GM23338 (cell line): ENCODE results near the gene B4GALT7.

Experiments used
- CREB1 ChIP-seq: fragments of 250-450 bp; sonication (Bioruptor Pico); IDR thresholded peaks from 2 replicates; pipeline ENCODE4 v1.5.0; 2020; ENCODE audit warnings: low read depth, mild to moderate bottlenecking, moderate library complexity
- CTCF ChIP-seq, 2 experiments: fragments of 200-600 bp in 1 of 2; sonication (generic) in 1 of 2; conservative IDR thresholded peaks; 2 replicates each; pipeline versions ENCODE4 v1.5.1 to v1.6.1; 2016 to 2017; ENCODE audit warnings: antibody characterized with exemption in 2 of 2, low read depth in 2 of 2, mild to moderate bottlenecking in 2 of 2, moderate library complexity in 1 of 2
- EZH2 ChIP-seq: fragments of 200-600 bp; sonication (generic); IDR thresholded peaks from one replicate; pipeline ENCODE4 v1.8.0; 2017; ENCODE audit warnings: antibody characterized with exemption, mild to moderate bottlenecking, low read depth; ENCODE audit not compliant: unreplicated experiment
- EZH2phosphoT487 ChIP-seq: fragments of 200-600 bp; sonication (generic); IDR thresholded peaks from one replicate; pipeline ENCODE4 v1.8.1; 2018; ENCODE audit warnings: antibody characterized with exemption; ENCODE audit not compliant: unreplicated experiment
- JUNB ChIP-seq: IDR thresholded peaks from one replicate; pipeline ENCODE4 v1.6.1; 2016; ENCODE audit warnings: antibody characterized with exemption; ENCODE audit not compliant: unreplicated experiment
- POLR2AphosphoS5 ChIP-seq: IDR thresholded peaks from 2 replicates; pipeline ENCODE4 v1.6.1; 2016; ENCODE audit warnings: antibody characterized with exemption, low read depth
- REST ChIP-seq: IDR thresholded peaks from one replicate; pipeline ENCODE4 v1.6.1; 2018; ENCODE audit warnings: antibody characterized with exemption; ENCODE audit not compliant: unreplicated experiment
- ZNF331 ChIP-seq: fragments of 250-450 bp; sonication (Bioruptor Pico); IDR thresholded peaks from 2 replicates; pipeline ENCODE4 v1.5.0; 2020; ENCODE audit warnings: low read depth, mild to moderate bottlenecking, moderate library complexity
- ZNF462 ChIP-seq: fragments of 250-450 bp; sonication (Bioruptor Pico); IDR thresholded peaks from 2 replicates; pipeline ENCODE4 v1.5.0; 2020; ENCODE audit warnings: mild to moderate bottlenecking, moderate library complexity

GRCh38 chr5:177603631-177604030 lies 3.7 kb downstream of the B4GALT7 start:
- TF ChIP-seq POLR2AphosphoS5 (no peak), CTCF (conservative IDR thresholded peaks at IDR 0.05; ENCODE audit: low read depth in 2 of 2) (no peak), ZNF462 (CRISPR knock-in tag) (no peak), EZH2phosphoT487 (no peak), REST (no peak), EZH2 (no peak), CREB1 (no peak), JUNB (no peak), ZNF331 (CRISPR knock-in tag) (no peak)
